ENCODE results near the gene PCNX2. TPM values are rescaled to one million over a fixed set of nuclear protein-coding genes. Genes with fewer than 3 reads are reported as not detected.

PCNX2 gene
- total RNA-seq, 3 donors from 2014 or later (not counting 1 experiment from before 2014, with no cell fraction given) = 12.9 to 25.8 (median 16.0) TPM

DNA sequence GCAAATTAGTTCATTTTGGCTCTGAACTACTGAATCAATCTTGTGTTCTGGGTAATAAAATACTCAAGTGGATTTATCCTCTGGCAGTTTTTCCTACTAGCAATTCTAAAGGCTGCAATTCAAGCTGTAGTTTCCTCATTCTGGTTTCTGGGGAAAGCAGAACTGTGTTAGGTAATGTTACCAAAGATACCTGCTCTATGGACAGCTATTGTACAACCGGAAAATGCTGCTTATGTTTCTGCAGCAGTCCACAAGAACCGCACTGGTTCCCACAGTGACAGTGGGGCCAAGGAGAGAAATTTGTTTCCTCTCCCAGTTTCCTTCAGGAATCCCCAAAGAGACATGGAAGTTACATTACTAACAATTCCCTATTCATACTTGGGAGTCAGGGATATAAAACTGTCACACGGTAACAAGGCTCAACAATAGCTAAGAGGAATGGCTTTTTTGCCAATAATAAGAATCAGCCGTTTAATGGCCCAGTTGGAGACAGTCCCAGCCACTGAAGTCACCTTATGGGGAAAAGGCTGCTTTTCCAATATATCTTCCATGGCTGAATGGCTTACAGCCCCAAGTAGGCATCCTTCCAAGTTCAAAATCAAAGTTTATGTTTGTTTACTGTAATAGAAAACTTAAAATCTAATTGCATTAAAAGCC, 52.6 kb downstream of the PCNX2 start:
- DNase-seq (no peak), ATAC-seq (peak in 1 of 3 donors; percentile 52)
- Mint-ChIP-seq H3K27ac (no peak overlapping the region), H3K36me3 (no peaks in the 10 kb centered on the region), H3K4me3 (no peak overlapping the region), H3K4me1 (peaks cover 0 to 11% of the 10 kb centered on the region in 2 donors), H3K9me3 (no peaks in the 10 kb centered on the region), H3K27me3 (ENCODE audit: low read depth in 2 of 2) (no peaks in the 10 kb centered on the region)
- H3K27ac ChIP-seq (ENCODE audit: low read length) = no peak overlapping the region
- H3K4me1 ChIP-seq (ENCODE audit: control insufficient read depth, insufficient read depth, low read length) = no peaks in the 10 kb centered on the region
- H3K9me3 ChIP-seq (ENCODE audit: control insufficient read depth, insufficient read depth, low read length) = no peaks in the 10 kb centered on the region
- H3K4me3 ChIP-seq (ENCODE audit: low read length) = no peak overlapping the region
- WGBS (ENCODE audit: insufficient coverage) = 40% methylated on average over 4 of the region's 4 CpGs
- H3K36me3 ChIP-seq (ENCODE audit: control insufficient read depth, insufficient read depth, low read length) = no peaks in the 10 kb centered on the region
- intact Hi-C loops (cut with micrococcal nuclease) = loop anchor here (5.0 to 10.0 kb wide), 2 partner anchors 606 to 1378 kb away; no protein-coding TSS in a partner anchor
- TF ChIP-seq, protein P1, sequence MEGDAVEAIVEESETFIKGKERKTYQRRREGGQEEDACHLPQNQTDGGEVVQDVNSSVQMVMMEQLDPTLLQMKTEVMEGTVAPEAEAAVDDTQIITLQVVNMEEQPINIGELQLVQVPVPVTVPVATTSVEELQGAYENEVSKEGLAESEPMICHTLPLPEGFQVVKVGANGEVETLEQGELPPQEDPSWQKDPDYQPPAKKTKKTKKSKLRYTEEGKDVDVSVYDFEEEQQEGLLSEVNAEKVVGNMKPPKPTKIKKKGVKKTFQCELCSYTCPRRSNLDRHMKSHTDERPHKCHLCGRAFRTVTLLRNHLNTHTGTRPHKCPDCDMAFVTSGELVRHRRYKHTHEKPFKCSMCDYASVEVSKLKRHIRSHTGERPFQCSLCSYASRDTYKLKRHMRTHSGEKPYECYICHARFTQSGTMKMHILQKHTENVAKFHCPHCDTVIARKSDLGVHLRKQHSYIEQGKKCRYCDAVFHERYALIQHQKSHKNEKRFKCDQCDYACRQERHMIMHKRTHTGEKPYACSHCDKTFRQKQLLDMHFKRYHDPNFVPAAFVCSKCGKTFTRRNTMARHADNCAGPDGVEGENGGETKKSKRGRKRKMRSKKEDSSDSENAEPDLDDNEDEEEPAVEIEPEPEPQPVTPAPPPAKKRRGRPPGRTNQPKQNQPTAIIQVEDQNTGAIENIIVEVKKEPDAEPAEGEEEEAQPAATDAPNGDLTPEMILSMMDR (IDR thresholded peaks at IDR 0.05) = no peak
- no peaks in the 10 kb centered on the region for H3K27me3 ChIP-seq (ENCODE audit: control insufficient read depth, insufficient read depth, low read length)

DNA sequence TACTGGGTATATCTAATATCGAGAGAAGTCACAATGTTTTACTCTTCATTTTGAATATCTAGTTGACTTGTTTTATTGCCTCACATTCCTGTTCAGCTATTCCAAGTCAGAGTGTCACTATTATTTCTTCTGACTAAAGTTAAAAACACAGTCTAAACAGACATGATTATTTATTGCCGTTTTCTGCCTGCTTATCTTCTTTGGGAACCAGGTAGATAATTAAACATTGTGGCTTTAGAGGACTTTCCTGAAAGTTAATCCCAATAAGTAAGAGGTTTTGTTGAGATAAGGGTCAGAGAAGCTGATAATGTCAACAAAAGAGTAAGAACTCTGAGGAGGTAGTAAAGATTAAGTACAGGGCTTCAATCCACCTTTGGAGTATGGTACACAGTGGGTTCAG, 53.8 kb downstream of the PCNX2 start:
- H3K4me3 ChIP-seq (ENCODE audit: low read length) = no peak overlapping the region
- H3K4me1 Mint-ChIP-seq = peaks cover 0 to 11% of the 10 kb centered on the region in 2 donors
- H3K36me3 ChIP-seq (ENCODE audit: control insufficient read depth, insufficient read depth, low read length) = no peaks in the 10 kb centered on the region
- TF ChIP-seq, protein P1 (IDR thresholded peaks at IDR 0.05) = no peak
- H3K4me3 Mint-ChIP-seq = no peak overlapping the region
- no peaks in the 10 kb centered on the region for H3K4me1 ChIP-seq (ENCODE audit: control insufficient read depth, insufficient read depth, low read length)
- 50% methylated on average over 1 of the region's 2 CpGs for WGBS (ENCODE audit: insufficient coverage)
- DNase-seq (no peak), ATAC-seq (no peak)
- H3K27me3 ChIP-seq (ENCODE audit: control insufficient read depth, insufficient read depth, low read length) = no peaks in the 10 kb centered on the region
- H3K27ac ChIP-seq (ENCODE audit: low read length) = no peak overlapping the region
- no peaks in the 10 kb centered on the region for H3K36me3 Mint-ChIP-seq
- H3K9me3 Mint-ChIP-seq = no peaks in the 10 kb centered on the region
- H3K27me3 Mint-ChIP-seq (ENCODE audit: low read depth in 2 of 2) = no peaks in the 10 kb centered on the region
- H3K27ac Mint-ChIP-seq = no peak overlapping the region
- intact Hi-C loops (cut with micrococcal nuclease) = loop anchor here (5.0 to 10.0 kb wide), 2 partner anchors 604 to 1377 kb away; no protein-coding TSS in a partner anchor
- H3K9me3 ChIP-seq (ENCODE audit: control insufficient read depth, insufficient read depth, low read length) = no peaks in the 10 kb centered on the region

- Mint-ChIP-seq H3K27ac (no peak overlapping the region), H3K4me3 (no peak overlapping the region), H3K9me3 (no peaks in the 10 kb centered on the region), H3K36me3 (no peaks in the 10 kb centered on the region), H3K4me1 (peaks cover 0 to 11% of the 10 kb centered on the region in 2 donors), H3K27me3 (ENCODE audit: low read depth in 2 of 2) (no peaks in the 10 kb centered on the region)
- intact Hi-C loops (cut with micrococcal nuclease) = loop anchor here (5.0 to 10.0 kb wide), 2 partner anchors 604 to 1376 kb away; no protein-coding TSS in a partner anchor
- Histone ChIP-seq H3K4me1 (ENCODE audit: control insufficient read depth, insufficient read depth, low read length) (no peaks in the 10 kb centered on the region), H3K27me3 (ENCODE audit: control insufficient read depth, insufficient read depth, low read length) (no peaks in the 10 kb centered on the region), H3K36me3 (ENCODE audit: control insufficient read depth, insufficient read depth, low read length) (no peaks in the 10 kb centered on the region), H3K4me3 (ENCODE audit: low read length) (no peak overlapping the region), H3K9me3 (ENCODE audit: control insufficient read depth, insufficient read depth, low read length) (no peaks in the 10 kb centered on the region), H3K27ac (ENCODE audit: low read length) (no peak overlapping the region)
- peak in 2 of 3 donors; percentile 68 to 69 for ATAC-seq
- TF ChIP-seq, protein P1 (IDR thresholded peaks at IDR 0.05) = no peak
- 57% methylated on average over 8 of the region's 8 CpGs for WGBS (ENCODE audit: insufficient coverage)
- DNase-seq = peak in 1 of 2 donors; percentile 46
Measured at GRCh38 chr1:233240829-233241682, 54.5 kb downstream of the PCNX2 start.

Measured in natural killer cell (primary cell).